H9 (cell line): ENCODE results near the gene TP53BP2. TPM values are rescaled to one million over a fixed set of nuclear protein-coding genes. Genes with fewer than 3 reads are reported as not detected.

Experiments used
- DNase-seq: peaks from one replicate; pipeline ENCODE4 v3.0.0-alpha.2; 2017
- H2AFZ ChIP-seq: one replicate; pipeline ENCODE4 v1.6.1; 2013; ENCODE audit warnings: mild to moderate bottlenecking, low read length, control low read depth, moderate library complexity
- H2AK5ac ChIP-seq: 2 replicates; pipeline ENCODE4 v1.6.1; 2013; ENCODE audit warnings: low read length, control low read depth, mixed read lengths; ENCODE audit not compliant: insufficient read length
- H2BK120ac ChIP-seq: one replicate; pipeline ENCODE4 v1.6.1; 2013; ENCODE audit warnings: low read depth, mild to moderate bottlenecking, low read length, control low read depth, inconsistent platforms; ENCODE audit not compliant: poor library complexity, severe bottlenecking
- H2BK12ac ChIP-seq: 2 replicates; pipeline ENCODE4 v1.6.1; 2013; ENCODE audit warnings: low read length, control low read depth, mixed read lengths, low read depth; ENCODE audit not compliant: insufficient read length
- H2BK15ac ChIP-seq: 2 replicates; pipeline ENCODE4 v1.6.1; 2013; ENCODE audit warnings: low read depth, low read length, control low read depth
- H2BK20ac ChIP-seq: one replicate; pipeline ENCODE4 v1.6.1; 2013; ENCODE audit warnings: low read depth, mild to moderate bottlenecking, low read length, control low read depth, inconsistent platforms; ENCODE audit not compliant: poor library complexity, severe bottlenecking
- H2BK5ac ChIP-seq: 2 replicates; pipeline ENCODE4 v1.6.1; 2013; ENCODE audit warnings: low read length, control low read depth, mixed read lengths; ENCODE audit not compliant: insufficient read length
- H3K14ac ChIP-seq: 2 replicates; pipeline ENCODE4 v1.6.1; 2013; ENCODE audit warnings: low read length, control low read depth; ENCODE audit not compliant: insufficient read depth
- H3K18ac ChIP-seq: 2 replicates; pipeline ENCODE4 v1.6.1; 2013; ENCODE audit warnings: low read depth, mild to moderate bottlenecking, mixed read lengths, low read length, control low read depth; ENCODE audit not compliant: insufficient read length
- H3K23ac ChIP-seq: 2 replicates; pipeline ENCODE4 v1.6.1; 2013; ENCODE audit warnings: low read length, control low read depth, mixed read lengths, low read depth; ENCODE audit not compliant: insufficient read length
- H3K23me2 ChIP-seq: 2 replicates; pipeline ENCODE4 v1.6.1; 2013; ENCODE audit warnings: low read depth, mild to moderate bottlenecking, mixed read lengths, low read length, control low read depth; ENCODE audit not compliant: insufficient read length, poor library complexity, severe bottlenecking
- H3K27ac ChIP-seq: 2 replicates; pipeline ENCODE4 v1.5.1; 2013; ENCODE audit warnings: low read length, control low read depth, mixed read lengths, low read depth; ENCODE audit not compliant: insufficient read length
- H3K27me3 ChIP-seq: 2 replicates; pipeline ENCODE4 v1.6.1; 2013; ENCODE audit warnings: low read length, control low read depth, inconsistent platforms; ENCODE audit not compliant: insufficient read depth
- H3K4ac ChIP-seq: 2 replicates; pipeline ENCODE4 v1.6.1; 2013; ENCODE audit warnings: low read depth, mild to moderate bottlenecking, control low read depth, inconsistent platforms, low read length, moderate library complexity
- H3K4me1 ChIP-seq: 2 replicates; pipeline ENCODE4 v1.6.1; 2013; ENCODE audit warnings: low read length, control low read depth, inconsistent platforms; ENCODE audit not compliant: insufficient read depth
- H3K4me2 ChIP-seq: 2 replicates; pipeline ENCODE4 v1.6.1; 2013; ENCODE audit warnings: low read length, control low read depth, mixed read lengths; ENCODE audit not compliant: insufficient read length, insufficient read depth
- H3K56ac ChIP-seq: 2 replicates; pipeline ENCODE4 v1.6.1; 2013; ENCODE audit warnings: low read depth, mild to moderate bottlenecking, mixed read lengths, low read length, control low read depth; ENCODE audit not compliant: insufficient read length
- H3K79me1 ChIP-seq: 2 replicates; pipeline ENCODE4 v1.6.1; 2013; ENCODE audit warnings: low read depth, mild to moderate bottlenecking, moderate library complexity, low read length, control low read depth, inconsistent platforms; ENCODE audit not compliant: insufficient read depth, poor library complexity, severe bottlenecking
- H3K79me2 ChIP-seq: 2 replicates; pipeline ENCODE4 v1.6.1; 2013; ENCODE audit warnings: low read length, control low read depth, inconsistent platforms; ENCODE audit not compliant: insufficient read depth
- H3K9ac ChIP-seq: 2 replicates; pipeline ENCODE4 v1.6.1; 2013; ENCODE audit warnings: low read length, control low read depth, mixed read lengths; ENCODE audit not compliant: insufficient read length; ENCODE audit errors: extremely low read depth
- H3K9me3 ChIP-seq: one replicate; pipeline ENCODE4 v1.6.1; 2013; ENCODE audit warnings: low read depth, low read length, inconsistent platforms; ENCODE audit not compliant: control insufficient read depth
- H3T11ph ChIP-seq: one replicate; pipeline ENCODE4 v1.6.1; 2013; ENCODE audit warnings: mild to moderate bottlenecking, low read length, control low read depth, inconsistent platforms
- H4K20me1 ChIP-seq: one replicate; pipeline ENCODE4 v1.6.1; 2013; ENCODE audit not compliant: control insufficient read depth, insufficient read length, insufficient read depth
- H4K5ac ChIP-seq: 2 replicates; pipeline ENCODE4 v1.6.1; 2013; ENCODE audit warnings: low read depth, mild to moderate bottlenecking, mixed read lengths, low read length, control low read depth; ENCODE audit not compliant: insufficient read length
- H4K8ac ChIP-seq: replicated peaks from 2 replicates; pipeline ENCODE4 v1.6.1; 2013; ENCODE audit warnings: low read length, control low read depth, mixed read lengths, low read depth; ENCODE audit not compliant: insufficient read length
- H4K91ac ChIP-seq: 2 replicates; pipeline ENCODE4 v1.6.1; 2013; ENCODE audit warnings: low read depth, mild to moderate bottlenecking, moderate library complexity, mixed read lengths, low read length, control low read depth; ENCODE audit not compliant: insufficient read length
- H3K27ac Mint-ChIP-seq, 3 experiments: 2 replicates in 2 of 3; 3 replicates in 1 of 3; pipeline ENCODE4 v1.8.0; 2020 to 2021; ENCODE audit warnings: mixed read lengths in 3 of 3, mild to moderate bottlenecking in 1 of 3, moderate library complexity in 1 of 3
- H3K27me3 Mint-ChIP-seq: 2 replicates; pipeline ENCODE4 v1.8.0; 2021; ENCODE audit warnings: low read depth, mild to moderate bottlenecking, moderate library complexity, mixed read lengths
- H3K36me3 Mint-ChIP-seq, 3 experiments: 2 replicates in 2 of 3; 3 replicates in 1 of 3; pipeline ENCODE4 v1.8.0; 2020 to 2021; ENCODE audit warnings: low read depth in 3 of 3, mixed read lengths in 3 of 3; ENCODE audit not compliant: insufficient read depth in 1 of 3
- H3K4me1 Mint-ChIP-seq, 2 experiments: 2 replicates each; pipeline ENCODE4 v1.8.0; 2020; ENCODE audit warnings: mixed read lengths in 2 of 2
- H3K4me3 Mint-ChIP-seq, 2 experiments: 2 replicates in 1 of 2; 3 replicates in 1 of 2; pipeline ENCODE4 v1.8.0; 2020 to 2021; ENCODE audit warnings: mild to moderate bottlenecking in 2 of 2, mixed read lengths in 2 of 2, moderate library complexity in 1 of 2
- H3K9me3 Mint-ChIP-seq, 2 experiments: 2 replicates in 1 of 2; 3 replicates in 1 of 2; pipeline ENCODE4 v1.8.0; 2020; ENCODE audit warnings: mild to moderate bottlenecking in 2 of 2, mixed read lengths in 2 of 2, moderate library complexity in 1 of 2
- WGBS: extraction: QIAGEN DNeasy Blood & Tissue Kit; methylation state at CpG from one replicate; pipeline ENCODE4 v1.1.7; 2013; ENCODE audit warnings: missing lambda C conversion rate, low lambda C conversion rate, mixed read lengths; ENCODE audit not compliant: insufficient read length; ENCODE audit errors: extremely low coverage; 5-methylcytosine and 5-hydroxymethylcytosine counted together
- total RNA-seq: library from RNA; stranded (reverse); gene quantifications from 2 replicates; pipeline ENCODE4 v1.2.1, GENCODE V29; 2021
- TF ChIP-seq, protein P1 (sequence below): fragments of 200-600 bp; sonication (generic); conservative IDR thresholded peaks from 3 replicates; pipeline ENCODE4 v1.8.0; 2021; ENCODE audit warnings: antibody characterized with exemption, mild to moderate bottlenecking

Gene TP53BP2
- total RNA-seq, 1 experiment from 2014 or later, result 49.7 TPM

DNA sequence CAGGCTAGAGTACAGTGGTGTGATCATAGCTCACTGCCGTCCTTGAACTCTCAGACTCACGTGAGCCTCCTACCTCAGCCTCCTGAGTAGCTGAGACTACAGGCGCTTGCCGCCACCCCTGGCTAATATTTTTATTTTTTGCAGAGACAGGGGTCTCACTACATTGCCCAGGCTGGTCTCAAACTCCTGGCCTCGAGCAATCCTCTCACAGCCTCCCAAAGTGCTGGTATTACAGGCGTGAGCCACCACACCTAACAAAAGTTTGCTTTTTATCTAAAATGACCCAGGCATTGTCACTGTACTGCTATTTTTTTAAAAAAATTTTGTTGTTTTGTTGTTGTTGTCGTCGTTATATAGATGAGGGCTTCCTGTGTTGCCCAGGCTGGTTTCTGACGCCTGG lies 87.0 kb downstream of the TP53BP2 start:
- Histone ChIP-seq H3T11ph (no peak overlapping the region), H3K4ac (no peak overlapping the region), H4K5ac (no peak overlapping the region), H3K4me1 (no peaks in the 10 kb centered on the region), H3K79me2 (no peaks in the 10 kb centered on the region), H3K9ac (no peak overlapping the region), H3K23ac (no peak overlapping the region), H3K27me3 (no peaks in the 10 kb centered on the region), H2BK5ac (no peak overlapping the region), H3K9me3 (no peaks in the 10 kb centered on the region), H4K91ac (no peak overlapping the region), H3K4me2 (no peak overlapping the region), H2BK15ac (no peak overlapping the region), H3K79me1 (no peaks in the 10 kb centered on the region), H3K23me2 (no peaks in the 10 kb centered on the region), H2BK20ac (no peak overlapping the region), H3K14ac (no peak overlapping the region; the same call in 1 of the 2 replicates), H4K20me1 (no peaks in the 10 kb centered on the region), H2AFZ (no peak overlapping the region), H2BK12ac (no peak overlapping the region), H2BK120ac (no peak overlapping the region), H4K8ac (no peak overlapping the region), H3K27ac (no peak overlapping the region), H2AK5ac (no peak overlapping the region), H3K18ac (no peak overlapping the region), H3K56ac (no peak overlapping the region)
- no CpG with 5 or more reads among the region's 9 CpGs for WGBS
- no peaks in the 10 kb centered on the region; the same call in 1 of the 2 replicates for H3K27me3 Mint-ChIP-seq
- H3K4me3 Mint-ChIP-seq, result no peak overlapping the region
- TF ChIP-seq, protein P1, sequence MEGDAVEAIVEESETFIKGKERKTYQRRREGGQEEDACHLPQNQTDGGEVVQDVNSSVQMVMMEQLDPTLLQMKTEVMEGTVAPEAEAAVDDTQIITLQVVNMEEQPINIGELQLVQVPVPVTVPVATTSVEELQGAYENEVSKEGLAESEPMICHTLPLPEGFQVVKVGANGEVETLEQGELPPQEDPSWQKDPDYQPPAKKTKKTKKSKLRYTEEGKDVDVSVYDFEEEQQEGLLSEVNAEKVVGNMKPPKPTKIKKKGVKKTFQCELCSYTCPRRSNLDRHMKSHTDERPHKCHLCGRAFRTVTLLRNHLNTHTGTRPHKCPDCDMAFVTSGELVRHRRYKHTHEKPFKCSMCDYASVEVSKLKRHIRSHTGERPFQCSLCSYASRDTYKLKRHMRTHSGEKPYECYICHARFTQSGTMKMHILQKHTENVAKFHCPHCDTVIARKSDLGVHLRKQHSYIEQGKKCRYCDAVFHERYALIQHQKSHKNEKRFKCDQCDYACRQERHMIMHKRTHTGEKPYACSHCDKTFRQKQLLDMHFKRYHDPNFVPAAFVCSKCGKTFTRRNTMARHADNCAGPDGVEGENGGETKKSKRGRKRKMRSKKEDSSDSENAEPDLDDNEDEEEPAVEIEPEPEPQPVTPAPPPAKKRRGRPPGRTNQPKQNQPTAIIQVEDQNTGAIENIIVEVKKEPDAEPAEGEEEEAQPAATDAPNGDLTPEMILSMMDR, result no peak
- no peak for DNase-seq
- H3K36me3 Mint-ChIP-seq, result peaks cover 0 to 20% (median 5%) of the 10 kb centered on the region in 3 experiments; a peak in 4 of 7 replicates
- no peaks in the 10 kb centered on the region for H3K9me3 Mint-ChIP-seq
- H3K4me1 Mint-ChIP-seq, result peaks cover 7 to 9% of the 10 kb centered on the region in 2 experiments
- H3K27ac Mint-ChIP-seq, result peak overlapping the region in 1 of 3 experiments; percentile 90; a peak in 1 of 7 replicates
